ENCODE measurements around the gene ANKS4B. TPM values are rescaled to one million over a fixed set of nuclear protein-coding genes. Genes with fewer than 3 reads are reported as not detected.

ANKS4B gene, protein sequence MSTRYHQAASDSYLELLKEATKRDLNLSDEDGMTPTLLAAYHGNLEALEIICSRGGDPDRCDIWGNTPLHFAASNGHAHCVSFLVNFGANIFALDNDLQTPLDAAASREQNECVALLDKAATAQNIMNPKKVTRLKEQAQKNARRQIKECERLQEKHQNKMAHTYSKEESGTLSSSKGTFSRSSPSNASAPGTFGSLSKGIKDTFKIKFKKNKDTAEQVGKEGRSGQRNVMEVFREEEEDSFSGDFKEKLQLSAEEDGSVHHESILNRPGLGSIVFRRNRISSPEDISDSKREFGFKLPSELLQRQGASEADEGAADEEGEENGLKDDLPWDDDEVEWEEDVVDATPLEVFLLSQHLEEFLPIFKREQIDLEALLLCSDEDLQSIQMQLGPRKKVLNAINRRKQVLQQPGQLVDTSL
- total RNA-seq (not detected), polyA plus RNA-seq (ENCODE audit: insufficient read depth in 1 of 8, insufficient read length in 8 of 8, low replicate concordance in 1 of 8) (1 to 10 TPM in 1 of 8 donors, under 1 TPM in 5, not detected in 2; 0.04 to 1.6 (median 0.05) TPM)
- long read RNA-seq, donor 1: 0 reads
- long read RNA-seq, donor 2: 0 reads
- long read RNA-seq, donor 3: 0 reads
- long read RNA-seq, donor 4: 0 reads
- long read RNA-seq, donor 5: 0 reads
- long read RNA-seq, donor 6: 0 reads
- long read RNA-seq, donor 7: 0 reads
- long read RNA-seq, donor 8: 0 reads
- long read RNA-seq, donor 9: 0 reads
- long read RNA-seq, donor 10: 0 reads
- long read RNA-seq, donor 11: 0 reads

DNA sequence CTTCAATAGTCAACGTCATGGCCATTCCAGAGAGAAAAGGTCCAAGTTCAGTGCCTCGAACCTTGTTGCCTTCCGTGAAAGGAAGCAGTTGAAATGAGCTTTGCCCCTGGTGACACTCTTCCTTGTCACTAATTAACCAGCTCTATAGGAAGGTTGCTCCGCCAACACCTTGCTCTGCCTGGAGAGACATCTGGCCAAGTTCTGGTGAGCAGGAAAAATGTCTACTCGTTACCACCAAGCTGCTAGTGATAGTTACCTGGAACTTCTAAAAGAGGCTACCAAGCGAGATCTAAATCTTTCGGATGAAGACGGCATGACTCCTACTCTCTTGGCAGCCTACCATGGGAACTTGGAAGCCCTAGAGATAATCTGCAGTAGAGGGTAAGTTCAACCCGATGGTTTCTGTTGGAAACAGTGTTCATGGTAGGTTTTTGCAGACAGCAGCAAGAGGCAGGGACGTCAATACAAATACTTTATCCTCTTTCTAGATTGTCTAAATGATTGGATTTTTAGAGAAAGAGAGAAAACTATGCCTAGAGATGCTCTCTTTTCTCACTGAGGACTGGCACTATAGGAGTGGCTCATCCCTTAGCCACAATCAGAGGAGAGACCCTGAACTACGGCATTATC is at the start of gene ANKS4B:
TSS of gene ANKS4B (plus strand) at position 179 of the 630 bp plus-strand sequence. CDS start at position 218, 39 bp downstream.
- H3K27me3 ChIP-seq (ENCODE audit: control insufficient read depth, insufficient read depth, low read length): no peaks in the 10 kb centered on the region
- DNase-seq: no peak
- no peaks in the 10 kb centered on the region for H3K4me1 ChIP-seq (ENCODE audit: control insufficient read depth, insufficient read depth, low read length)
- 81% methylated on average over 4 of the region's 11 CpGs for WGBS (ENCODE audit: insufficient coverage)
- no peak within 1 kb of the TSS for H3K4me3 ChIP-seq (ENCODE audit: low read length)
- H3K36me3 ChIP-seq (ENCODE audit: control insufficient read depth, insufficient read depth, low read length): no peaks in the 10 kb centered on the region
- no peaks in the 10 kb centered on the region for H3K9me3 ChIP-seq (replicated peaks; ENCODE audit: control insufficient read depth, low read depth, low read length)
- H3K27ac ChIP-seq (ENCODE audit: low read length): no peak within 1 kb of the TSS

DNA sequence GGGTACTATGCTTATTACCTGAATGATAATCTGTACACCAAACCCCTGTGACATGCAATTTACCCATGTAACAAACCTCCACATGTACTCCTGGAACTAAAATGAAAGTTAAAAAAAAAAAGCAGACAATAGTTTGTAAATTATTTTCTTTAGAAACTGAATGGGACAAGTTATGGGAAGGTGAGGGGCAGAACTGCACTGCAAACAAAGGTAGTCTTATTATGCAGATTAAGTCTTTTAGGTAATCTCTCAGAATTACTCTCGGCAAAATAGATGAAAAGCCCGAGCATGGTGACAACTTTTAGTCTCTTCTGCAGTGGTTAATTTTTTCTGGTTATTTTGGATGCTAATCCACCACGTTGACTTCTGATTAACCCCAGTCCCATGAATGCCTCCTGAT is 49.5 kb upstream of the ANKS4B start:
- DNase-seq: no peak
- no peaks in the 10 kb centered on the region for H3K9me3 ChIP-seq (replicated peaks; ENCODE audit: control insufficient read depth, low read depth, low read length)
- peaks cover 22% of the 10 kb centered on the region for H3K36me3 ChIP-seq (ENCODE audit: control insufficient read depth, insufficient read depth, low read length)
- no peaks in the 10 kb centered on the region for H3K4me1 ChIP-seq (ENCODE audit: control insufficient read depth, insufficient read depth, low read length)
- H3K27ac ChIP-seq (ENCODE audit: low read length): no peak overlapping the region
- no peak overlapping the region for H3K4me3 ChIP-seq (ENCODE audit: low read length)
- no CpG with 5 or more reads among the region's 3 CpGs for WGBS (ENCODE audit: insufficient coverage)
- peaks cover 2% of the 10 kb centered on the region for H3K27me3 ChIP-seq (ENCODE audit: control insufficient read depth, insufficient read depth, low read length)

DNA sequence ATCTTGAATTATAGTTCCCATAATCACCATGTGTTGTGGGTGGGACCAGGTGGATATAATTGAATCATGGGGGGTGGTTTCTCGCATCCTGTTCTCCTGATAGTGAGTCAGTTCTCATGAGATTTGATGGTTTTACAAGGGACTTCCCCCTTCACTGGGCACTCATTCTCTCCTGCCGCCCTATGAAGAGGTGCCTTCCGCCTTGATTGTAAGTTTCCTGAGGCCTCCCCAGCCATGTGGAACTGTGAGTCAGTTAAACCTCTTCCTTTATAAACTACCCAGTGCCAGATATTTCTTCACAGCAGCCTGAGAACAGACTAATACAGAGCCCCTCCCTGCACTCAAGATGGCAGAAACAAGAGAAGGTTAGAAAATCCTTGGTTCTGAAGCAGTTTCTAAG is 48.7 kb upstream of the ANKS4B start:
- no peak for DNase-seq
- no peaks in the 10 kb centered on the region for H3K9me3 ChIP-seq (replicated peaks; ENCODE audit: control insufficient read depth, low read depth, low read length)
- no peak overlapping the region for H3K4me3 ChIP-seq (ENCODE audit: low read length)
- H3K36me3 ChIP-seq (ENCODE audit: control insufficient read depth, insufficient read depth, low read length): peaks cover 16% of the 10 kb centered on the region
- H3K4me1 ChIP-seq (ENCODE audit: control insufficient read depth, insufficient read depth, low read length): no peaks in the 10 kb centered on the region
- 83% methylated on average over 1 of the region's 3 CpGs for WGBS (ENCODE audit: insufficient coverage)
- peaks cover 4% of the 10 kb centered on the region for H3K27me3 ChIP-seq (ENCODE audit: control insufficient read depth, insufficient read depth, low read length)
- no peak overlapping the region for H3K27ac ChIP-seq (ENCODE audit: low read length)

DNA sequence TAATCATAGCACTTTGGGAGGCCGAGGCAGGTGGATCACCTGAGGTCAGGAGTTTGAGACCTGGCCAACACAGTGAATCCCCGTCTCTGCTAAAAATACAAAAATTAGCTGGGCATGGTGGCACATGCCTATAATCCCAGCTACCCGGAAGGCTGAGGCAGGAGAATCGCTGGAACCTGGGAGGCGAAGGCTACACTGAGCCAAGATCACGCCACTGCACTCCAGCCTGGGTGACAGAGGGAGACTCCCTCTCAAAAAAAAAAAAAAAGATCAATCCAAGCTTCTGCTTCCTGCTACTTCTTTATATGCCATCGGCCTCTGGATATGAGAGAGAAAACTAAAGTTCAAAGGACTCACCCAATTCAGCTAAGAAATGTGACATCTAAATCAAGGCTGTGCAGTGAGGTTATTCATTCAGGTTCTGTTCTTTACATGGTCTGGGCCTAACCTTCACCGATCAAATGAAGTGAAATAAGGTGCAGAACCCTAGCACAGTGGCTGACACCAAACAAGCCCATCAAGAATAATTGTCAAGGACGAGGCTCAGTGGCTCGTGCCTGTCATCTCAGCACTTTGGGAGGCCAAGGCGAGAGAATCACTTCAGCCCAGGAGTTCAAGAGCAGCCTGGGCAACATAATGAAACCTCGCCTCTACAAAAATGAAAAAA is 47.7 kb upstream of the ANKS4B start:
- no peak for DNase-seq
- H3K27me3 ChIP-seq (ENCODE audit: control insufficient read depth, insufficient read depth, low read length): peaks cover 4% of the 10 kb centered on the region
- no peak overlapping the region for H3K27ac ChIP-seq (ENCODE audit: low read length)
- H3K4me1 ChIP-seq (ENCODE audit: control insufficient read depth, insufficient read depth, low read length): no peaks in the 10 kb centered on the region
- H3K36me3 ChIP-seq (ENCODE audit: control insufficient read depth, insufficient read depth, low read length): peaks cover 13% of the 10 kb centered on the region
- H3K9me3 ChIP-seq (replicated peaks; ENCODE audit: control insufficient read depth, low read depth, low read length): no peaks in the 10 kb centered on the region
- no peak overlapping the region for H3K4me3 ChIP-seq (ENCODE audit: low read length)
- WGBS (ENCODE audit: insufficient coverage): 73% methylated on average over 4 of the region's 12 CpGs

GRCh38 chr16:21186326-21186691 is 47.2 kb upstream of the ANKS4B start:
- no peak overlapping the region for H3K27ac ChIP-seq (ENCODE audit: low read length)
- WGBS (ENCODE audit: insufficient coverage): 38% methylated on average over 1 of the region's 4 CpGs
- no peak overlapping the region for H3K4me3 ChIP-seq (ENCODE audit: low read length)
- no peaks in the 10 kb centered on the region for H3K9me3 ChIP-seq (replicated peaks; ENCODE audit: control insufficient read depth, low read depth, low read length)
- no peaks in the 10 kb centered on the region for H3K4me1 ChIP-seq (ENCODE audit: control insufficient read depth, insufficient read depth, low read length)
- DNase-seq: no peak
- H3K36me3 ChIP-seq (ENCODE audit: control insufficient read depth, insufficient read depth, low read length): peaks cover 8% of the 10 kb centered on the region
- H3K27me3 ChIP-seq (ENCODE audit: control insufficient read depth, insufficient read depth, low read length): peaks cover 4% of the 10 kb centered on the region

- Histone ChIP-seq H3K27ac (ENCODE audit: low read length) (no peak overlapping the region), H3K4me1 (ENCODE audit: control insufficient read depth, insufficient read depth, low read length) (no peaks in the 10 kb centered on the region), H3K27me3 (ENCODE audit: control insufficient read depth, insufficient read depth, low read length) (peaks cover 4% of the 10 kb centered on the region), H3K4me3 (ENCODE audit: low read length) (no peak overlapping the region), H3K9me3 (replicated peaks; ENCODE audit: control insufficient read depth, low read depth, low read length) (peaks cover 4% of the 10 kb centered on the region), H3K36me3 (ENCODE audit: control insufficient read depth, insufficient read depth, low read length) (no peaks in the 10 kb centered on the region)
- 83% methylated on average over 2 of the region's 5 CpGs for WGBS (ENCODE audit: insufficient coverage)
- no peak for DNase-seq
Measured at GRCh38 chr16:21189311-21189710, 44.2 kb upstream of the ANKS4B start.

DNA sequence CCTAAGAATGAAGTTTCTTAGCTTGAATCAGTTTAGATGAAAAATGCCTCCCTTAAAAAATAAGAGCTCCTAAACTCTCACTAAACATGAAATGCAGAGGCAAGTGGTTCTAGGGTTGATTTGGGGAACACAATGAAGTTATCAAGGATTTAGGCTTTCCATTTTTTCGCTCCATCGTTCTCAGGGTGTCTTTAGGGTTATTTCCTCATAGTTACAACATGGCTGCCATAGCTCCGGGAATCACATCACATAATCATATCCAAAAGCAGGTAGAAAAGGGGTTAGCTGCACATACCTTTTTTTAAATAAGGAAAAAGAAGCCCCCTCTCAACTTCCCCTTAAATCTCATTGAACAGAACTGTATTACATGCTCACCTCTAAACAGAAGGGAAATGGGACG is 43.5 kb upstream of the ANKS4B start:
- DNase-seq: no peak
- H3K36me3 ChIP-seq (ENCODE audit: control insufficient read depth, insufficient read depth, low read length): no peaks in the 10 kb centered on the region
- peaks cover 3% of the 10 kb centered on the region for H3K4me1 ChIP-seq (ENCODE audit: control insufficient read depth, insufficient read depth, low read length)
- peaks cover 4% of the 10 kb centered on the region for H3K27me3 ChIP-seq (ENCODE audit: control insufficient read depth, insufficient read depth, low read length)
- peaks cover 4% of the 10 kb centered on the region for H3K9me3 ChIP-seq (replicated peaks; ENCODE audit: control insufficient read depth, low read depth, low read length)
- H3K4me3 ChIP-seq (ENCODE audit: low read length): no peak overlapping the region
- WGBS (ENCODE audit: insufficient coverage): no CpG with 5 or more reads among the region's 4 CpGs
- no peak overlapping the region for H3K27ac ChIP-seq (ENCODE audit: low read length)

DNA sequence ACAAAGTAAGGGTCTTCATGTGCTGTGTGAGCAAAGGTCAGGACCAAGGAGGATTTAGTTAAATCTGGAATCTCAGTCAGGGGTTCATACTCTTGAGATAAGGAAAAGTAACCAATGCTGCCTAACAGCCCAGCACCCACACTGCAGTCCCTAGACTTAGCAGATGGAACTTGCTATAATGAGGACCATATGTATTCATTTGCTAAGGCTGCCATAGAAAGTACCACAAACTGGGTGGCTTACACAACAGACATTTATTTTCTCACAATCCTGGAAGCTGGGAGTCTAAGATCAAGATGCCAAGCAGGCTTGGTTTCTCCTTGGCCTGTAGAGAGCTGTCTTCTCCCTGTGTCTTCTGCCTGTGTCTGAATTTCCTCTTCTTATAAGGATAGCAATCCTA is 42.9 kb upstream of the ANKS4B start:
- H3K36me3 ChIP-seq (ENCODE audit: control insufficient read depth, insufficient read depth, low read length): no peaks in the 10 kb centered on the region
- H3K9me3 ChIP-seq (replicated peaks; ENCODE audit: control insufficient read depth, low read depth, low read length): peaks cover 4% of the 10 kb centered on the region
- H3K4me3 ChIP-seq (ENCODE audit: low read length): no peak overlapping the region
- no peak overlapping the region for H3K27ac ChIP-seq (ENCODE audit: low read length)
- DNase-seq: no peak
- peaks cover 3% of the 10 kb centered on the region for H3K4me1 ChIP-seq (ENCODE audit: control insufficient read depth, insufficient read depth, low read length)
- peaks cover 4% of the 10 kb centered on the region for H3K27me3 ChIP-seq (ENCODE audit: control insufficient read depth, insufficient read depth, low read length)

DNA sequence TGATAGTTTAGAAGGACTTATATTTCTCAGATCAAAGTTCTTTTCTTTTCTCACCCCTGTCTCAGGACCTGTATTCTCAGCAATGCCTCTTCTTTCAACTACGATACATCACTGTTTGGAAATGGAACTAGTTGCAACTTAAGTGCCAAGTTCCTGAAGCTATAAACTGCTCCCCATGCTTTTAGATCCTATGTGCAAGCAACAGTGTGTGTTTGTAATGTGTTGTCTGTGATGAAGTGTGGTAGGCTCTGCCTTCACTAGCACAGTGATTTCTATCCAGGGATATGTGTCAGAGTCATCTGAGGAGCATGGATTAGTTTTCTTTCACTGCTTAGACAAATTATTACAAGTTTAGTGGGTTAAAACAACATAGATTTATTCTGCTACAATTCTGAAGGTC is 40.5 kb upstream of the ANKS4B start:
- peaks cover 3% of the 10 kb centered on the region for H3K4me1 ChIP-seq (ENCODE audit: control insufficient read depth, insufficient read depth, low read length)
- WGBS (ENCODE audit: insufficient coverage): no CpG with 5 or more reads among the region's 1 CpG
- H3K9me3 ChIP-seq (replicated peaks; ENCODE audit: control insufficient read depth, low read depth, low read length): peaks cover 4% of the 10 kb centered on the region
- no peak overlapping the region for H3K4me3 ChIP-seq (ENCODE audit: low read length)
- peaks cover 7% of the 10 kb centered on the region for H3K27me3 ChIP-seq (ENCODE audit: control insufficient read depth, insufficient read depth, low read length)
- H3K36me3 ChIP-seq (ENCODE audit: control insufficient read depth, insufficient read depth, low read length): no peaks in the 10 kb centered on the region
- no peak for DNase-seq
- no peak overlapping the region for H3K27ac ChIP-seq (ENCODE audit: low read length)
